Epithelial cell of esophagus (primary cell): ENCODE measurements around the gene DUSP23.

Experiments
- DNase-seq: peaks from one replicate; pipeline ENCODE4 v3.0.0; 2010; ENCODE audit warnings: low read depth
- H3K4me3 ChIP-seq: 2 replicates; pipeline ENCODE4 v1.5.1; 2011; ENCODE audit warnings: mild to moderate bottlenecking, low read length, control low read depth
- CTCF ChIP-seq: IDR thresholded peaks from 2 replicates; pipeline ENCODE4 v1.5.1; 2011; ENCODE audit warnings: low read depth, mild to moderate bottlenecking, low read length, control low read depth, inconsistent platforms; ENCODE audit not compliant: insufficient read depth; ENCODE audit errors: missing control alignments

Gene DUSP23

GRCh38 chr1:159798893-159799292 is 18.1 kb downstream of the DUSP23 start:
- DNase-seq, result peak; percentile 85
- TF ChIP-seq CTCF, result peak; percentile 84
- no peak overlapping the region for H3K4me3 ChIP-seq

GRCh38 chr1:159799446-159799985 is 18.8 kb downstream of the DUSP23 start:
- DNase-seq, result no peak
- H3K4me3 ChIP-seq, result no peak overlapping the region
- TF ChIP-seq CTCF, result no peak

GRCh38 chr1:159800177-159800930 is 19.6 kb downstream of the DUSP23 start:
- no peak overlapping the region for H3K4me3 ChIP-seq
- DNase-seq, result no peak
- TF ChIP-seq CTCF, result no peak

- TF ChIP-seq CTCF, result no peak
- no peak within 1 kb of the TSS for H3K4me3 ChIP-seq
- DNase-seq, result no peak
These were observed 21.3 kb downstream of the DUSP23 start, which contains the start of gene FCRL6 for GRCh38 chr1:159802111-159802510. FCRL6 (plus strand) TSS chr1:159802360; CDS start chr1:159802425, 65 bp downstream.

- no peak for TF ChIP-seq CTCF
- no peak for DNase-seq
- H3K4me3 ChIP-seq, result no peak overlapping the region
These were observed 23.4 kb downstream of the DUSP23 start for GRCh38 chr1:159803956-159804689.

GRCh38 chr1:159804924-159805323 is 24.2 kb downstream of the DUSP23 start:
- DNase-seq, result peak; percentile 33
- TF ChIP-seq CTCF, result no peak
- no peak overlapping the region for H3K4me3 ChIP-seq
